Parathyroid adenoma (tissue), 2 donors: ENCODE data around the gene TMEM45B.

ENCODE experiments used
- H2AFZ ChIP-seq: fragments of 300-600 bp; sonication (generic); one replicate; pipeline ENCODE4 v1.7.0; 2017; ENCODE audit warnings: antibody characterized with exemption, mild to moderate bottlenecking
- H3K27ac ChIP-seq: fragments of 300-600 bp; sonication (generic); one replicate; pipeline ENCODE4 v1.7.0; 2017
- H3K27me3 ChIP-seq: fragments of 300-600 bp; sonication (generic); one replicate; pipeline ENCODE4 v1.7.0; 2017; ENCODE audit warnings: low read length; ENCODE audit not compliant: control insufficient read depth, insufficient read depth
- H3K36me3 ChIP-seq: fragments of 300-600 bp; sonication (generic); one replicate; pipeline ENCODE4 v1.7.0; 2017; ENCODE audit warnings: low read length; ENCODE audit not compliant: control insufficient read depth, insufficient read depth
- H3K4me1 ChIP-seq: fragments of 300-600 bp; sonication (generic); one replicate; pipeline ENCODE4 v1.7.0; 2017; ENCODE audit warnings: control low read depth
- H3K4me2 ChIP-seq: fragments of 300-600 bp; sonication (generic); one replicate; pipeline ENCODE4 v1.7.0; 2017; ENCODE audit warnings: low read length
- H3K4me3 ChIP-seq: fragments of 300-600 bp; sonication (generic); one replicate; pipeline ENCODE4 v1.7.0; 2017; ENCODE audit warnings: low read depth, low read length
- H3K79me2 ChIP-seq: fragments of 300-600 bp; sonication (generic); one replicate; pipeline ENCODE4 v1.7.0; 2017; ENCODE audit warnings: control low read depth
- H3K9ac ChIP-seq: fragments of 300-600 bp; sonication (generic); one replicate; pipeline ENCODE4 v1.7.0; 2017; ENCODE audit warnings: mild to moderate bottlenecking
- H3K9me3 ChIP-seq: fragments of 300-600 bp; sonication (generic); one replicate; pipeline ENCODE4 v1.7.0; 2017; ENCODE audit warnings: low read length; ENCODE audit not compliant: control insufficient read depth
- CTCF ChIP-seq: fragments of 300-600 bp; sonication (generic); IDR thresholded peaks from one replicate; pipeline ENCODE4 v1.7.0; 2017; ENCODE audit warnings: antibody characterized with exemption, mild to moderate bottlenecking
- donor health status: primary hyperparathyroidism.

TMEM45B gene

DNA sequence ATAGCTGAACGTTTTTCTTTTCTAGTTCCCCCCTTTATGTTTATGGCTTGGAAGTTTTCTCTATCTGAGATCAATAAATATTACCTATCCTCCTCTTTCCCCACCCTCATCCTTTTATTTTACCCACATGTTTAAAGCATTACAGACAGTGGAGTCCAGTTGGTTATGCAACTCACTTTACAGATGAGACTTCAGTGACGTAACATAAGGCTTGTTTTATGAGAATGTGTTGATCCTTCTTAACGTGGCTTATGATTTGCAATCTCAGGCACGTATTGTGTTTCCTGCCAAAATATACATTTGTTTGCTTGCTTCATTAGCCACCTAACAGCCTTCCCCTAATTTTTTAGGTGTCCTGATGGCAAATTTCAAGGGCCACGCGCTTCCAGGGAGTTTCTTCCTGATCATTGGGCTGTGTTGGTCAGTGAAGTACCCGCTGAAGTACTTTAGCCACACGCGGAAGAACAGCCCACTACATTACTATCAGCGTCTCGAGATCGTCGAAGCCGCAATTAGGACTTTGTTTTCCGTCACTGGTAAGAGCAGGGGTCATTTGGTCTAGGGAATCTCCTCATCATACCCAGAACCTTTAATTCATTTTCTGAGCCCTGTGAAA, 36.6 kb downstream of the TMEM45B start:
- no peaks in the 10 kb centered on the region for H3K79me2 ChIP-seq
- no peak overlapping the region for H3K9ac ChIP-seq
- H3K27me3 ChIP-seq: no peaks in the 10 kb centered on the region
- no peaks in the 10 kb centered on the region for H3K9me3 ChIP-seq
- H2AFZ ChIP-seq: no peak overlapping the region
- H3K4me1 ChIP-seq: no peaks in the 10 kb centered on the region
- no peak overlapping the region for H3K27ac ChIP-seq
- TF ChIP-seq CTCF: no peak
- no peaks in the 10 kb centered on the region for H3K36me3 ChIP-seq
- H3K4me3 ChIP-seq: no peak overlapping the region
- H3K4me2 ChIP-seq: no peak overlapping the region

GRCh38 chr11:129853518-129854231, 38.0 kb downstream of the TMEM45B start:
- H3K9ac ChIP-seq: no peak overlapping the region
- no peak overlapping the region for H3K4me3 ChIP-seq
- no peaks in the 10 kb centered on the region for H3K9me3 ChIP-seq
- peak overlapping the region; percentile 50 for H2AFZ ChIP-seq
- no peak overlapping the region for H3K4me2 ChIP-seq
- TF ChIP-seq CTCF: no peak
- no peaks in the 10 kb centered on the region for H3K36me3 ChIP-seq
- no peaks in the 10 kb centered on the region for H3K79me2 ChIP-seq
- H3K27ac ChIP-seq: no peak overlapping the region
- no peaks in the 10 kb centered on the region for H3K4me1 ChIP-seq
- no peaks in the 10 kb centered on the region for H3K27me3 ChIP-seq

GRCh38 chr11:129854232-129854805, 38.7 kb downstream of the TMEM45B start:
- Histone ChIP-seq H3K4me2 (no peak overlapping the region), H3K79me2 (no peaks in the 10 kb centered on the region), H3K4me3 (no peak overlapping the region), H3K9me3 (no peaks in the 10 kb centered on the region), H3K4me1 (no peaks in the 10 kb centered on the region), H3K27ac (no peak overlapping the region), H3K27me3 (no peaks in the 10 kb centered on the region), H2AFZ (peak overlapping the region; percentile 50), H3K9ac (no peak overlapping the region), H3K36me3 (no peaks in the 10 kb centered on the region)
- no peak for TF ChIP-seq CTCF

- Histone ChIP-seq H3K27ac (no peak overlapping the region), H3K79me2 (no peaks in the 10 kb centered on the region), H3K36me3 (no peaks in the 10 kb centered on the region), H2AFZ (no peak overlapping the region), H3K4me2 (no peak overlapping the region), H3K4me3 (no peak overlapping the region), H3K9me3 (no peaks in the 10 kb centered on the region), H3K4me1 (no peaks in the 10 kb centered on the region), H3K9ac (no peak overlapping the region), H3K27me3 (no peaks in the 10 kb centered on the region)
- TF ChIP-seq CTCF: no peak
Measured at GRCh38 chr11:129855086-129855485, 39.4 kb downstream of the TMEM45B start.
